Activated CD4-positive, alpha-beta T cell treated with anti-CD3 and anti-CD28 coated beads for 48 hours (primary cell): Measurements from ENCODE around the gene MXRA8.

Experiments used
- DNase-seq: peaks from one replicate; pipeline ENCODE4 v3.0.0-alpha.2; 2020

MXRA8 gene

GRCh38 chr1:1333551-1334241, 24.7 kb downstream of the MXRA8 start:
- no peak for DNase-seq

DNA sequence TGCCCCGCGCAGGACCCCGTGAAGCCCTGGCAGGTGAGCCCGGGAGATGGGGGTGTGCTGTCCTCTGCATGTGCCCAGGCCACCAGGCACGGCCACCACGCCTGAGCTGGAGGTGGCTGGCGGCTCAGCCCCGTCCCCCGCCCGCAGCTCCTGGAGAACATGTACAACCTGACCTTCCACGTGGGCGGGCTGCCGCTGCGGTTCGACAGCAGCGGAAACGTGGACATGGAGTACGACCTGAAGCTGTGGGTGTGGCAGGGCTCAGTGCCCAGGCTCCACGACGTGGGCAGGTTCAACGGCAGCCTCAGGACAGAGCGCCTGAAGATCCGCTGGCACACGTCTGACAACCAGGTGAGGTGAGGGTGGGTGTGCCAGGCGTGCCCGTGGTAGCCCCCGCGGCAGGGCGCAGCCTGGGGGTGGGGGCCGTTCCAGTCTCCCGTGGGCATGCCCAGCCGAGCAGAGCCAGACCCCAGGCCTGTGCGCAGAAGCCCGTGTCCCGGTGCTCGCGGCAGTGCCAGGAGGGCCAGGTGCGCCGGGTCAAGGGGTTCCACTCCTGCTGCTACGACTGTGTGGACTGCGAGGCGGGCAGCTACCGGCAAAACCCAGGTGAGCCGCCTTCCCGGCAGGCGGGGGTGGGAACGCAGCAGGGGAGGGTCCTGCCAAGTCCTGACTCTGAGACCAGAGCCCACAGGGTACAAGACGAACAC, 25.4 kb downstream of the MXRA8 start:
- DNase-seq = no peak

- no peak for DNase-seq
These were observed 26.2 kb downstream of the MXRA8 start for GRCh38 chr1:1332031-1332755.

DNA sequence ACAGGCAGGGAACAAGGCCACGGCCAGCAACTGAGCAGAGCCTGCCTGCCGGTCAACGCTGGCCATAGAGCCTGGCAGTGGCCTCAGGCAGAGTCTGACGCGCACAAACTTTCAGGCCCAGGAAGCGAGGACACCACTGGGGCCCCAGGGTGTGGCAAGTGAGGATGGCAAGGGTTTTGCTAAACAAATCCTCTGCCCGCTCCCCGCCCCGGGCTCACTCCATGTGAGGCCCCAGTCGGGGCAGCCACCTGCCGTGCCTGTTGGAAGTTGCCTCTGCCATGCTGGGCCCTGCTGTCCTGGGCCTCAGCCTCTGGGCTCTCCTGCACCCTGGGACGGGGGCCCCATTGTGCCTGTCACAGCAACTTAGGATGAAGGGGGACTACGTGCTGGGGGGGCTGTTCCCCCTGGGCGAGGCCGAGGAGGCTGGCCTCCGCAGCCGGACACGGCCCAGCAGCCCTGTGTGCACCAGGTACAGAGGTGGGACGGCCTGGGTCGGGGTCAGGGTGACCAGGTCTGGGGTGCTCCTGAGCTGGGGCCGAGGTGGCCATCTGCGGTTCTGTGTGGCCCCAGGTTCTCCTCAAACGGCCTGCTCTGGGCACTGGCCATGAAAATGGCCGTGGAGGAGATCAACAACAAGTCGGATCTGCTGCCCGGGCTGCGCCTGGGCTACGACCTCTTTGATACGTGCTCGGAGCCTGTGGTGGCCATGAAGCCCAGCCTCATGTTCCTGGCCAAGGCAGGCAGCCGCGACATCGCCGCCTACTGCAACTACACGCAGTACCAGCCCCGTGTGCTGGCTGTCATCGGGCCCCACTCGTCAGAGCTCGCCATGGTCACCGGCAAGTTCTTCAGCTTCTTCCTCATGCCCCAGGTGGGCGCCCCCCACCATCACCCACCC, 27.0 kb downstream of the MXRA8 start, which contains the start of gene TAS1R3:
TSS of gene TAS1R3 (plus strand) at position 213 of the 898 bp plus-strand sequence. CDS start at position 279, 66 bp downstream.
- DNase-seq = no peak

DNA sequence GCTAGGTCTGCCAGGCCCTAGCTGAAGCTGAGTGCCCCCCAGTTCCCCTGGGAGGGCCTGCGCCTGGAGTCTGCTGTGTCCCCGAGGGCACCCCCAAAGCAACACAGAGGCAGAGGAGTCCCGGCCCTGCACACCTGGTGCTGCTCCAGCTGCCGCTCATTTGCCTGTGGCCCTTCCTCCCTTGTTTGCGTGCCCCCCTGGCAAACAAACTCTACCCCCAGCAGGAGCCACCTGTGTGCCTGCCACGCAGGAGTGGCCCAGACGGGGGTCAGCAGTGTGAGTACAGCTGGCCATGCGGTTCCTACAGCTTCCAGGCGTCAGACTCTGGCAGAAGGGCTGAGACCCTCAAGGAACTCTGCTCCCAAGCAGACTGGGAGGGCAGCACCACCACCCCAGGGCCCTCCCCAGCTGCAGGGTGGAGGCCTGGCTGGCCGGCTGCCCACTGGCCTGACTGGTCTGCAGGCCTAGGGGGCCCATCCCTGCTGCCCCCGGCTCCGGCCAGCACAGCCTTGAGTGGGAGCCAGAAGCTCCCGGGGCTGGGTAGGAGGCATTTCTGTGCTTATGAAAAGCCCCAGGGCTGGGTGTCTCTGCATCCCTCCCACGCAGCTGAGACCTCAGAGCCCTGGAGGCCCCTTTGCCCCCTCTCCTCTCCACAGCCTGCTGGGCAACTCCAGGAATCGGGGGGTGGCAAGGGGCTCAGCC, 27.8 kb downstream of the MXRA8 start:
- DNase-seq = no peak

- no peak for DNase-seq
These were observed 28.8 kb downstream of the MXRA8 start for GRCh38 chr1:1329304-1330210.

- no peak for DNase-seq
These were observed 30.1 kb downstream of the MXRA8 start for GRCh38 chr1:1328254-1328653.

DNA sequence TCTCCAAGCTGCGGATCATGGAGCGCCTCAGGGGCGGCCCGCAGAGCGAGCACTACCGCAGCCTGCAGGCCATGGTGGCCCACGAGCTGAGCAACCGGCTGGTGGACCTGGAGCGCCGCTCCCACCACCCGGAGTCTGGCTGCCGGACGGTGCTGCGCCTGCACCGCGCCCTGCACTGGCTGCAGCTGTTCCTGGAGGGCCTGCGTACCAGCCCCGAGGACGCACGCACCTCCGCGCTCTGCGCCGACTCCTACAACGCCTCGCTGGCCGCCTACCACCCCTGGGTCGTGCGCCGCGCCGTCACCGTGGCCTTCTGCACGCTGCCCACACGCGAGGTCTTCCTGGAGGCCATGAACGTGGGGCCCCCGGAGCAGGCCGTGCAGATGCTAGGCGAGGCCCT, 31.1 kb downstream of the MXRA8 start:
- no peak for DNase-seq

DNA sequence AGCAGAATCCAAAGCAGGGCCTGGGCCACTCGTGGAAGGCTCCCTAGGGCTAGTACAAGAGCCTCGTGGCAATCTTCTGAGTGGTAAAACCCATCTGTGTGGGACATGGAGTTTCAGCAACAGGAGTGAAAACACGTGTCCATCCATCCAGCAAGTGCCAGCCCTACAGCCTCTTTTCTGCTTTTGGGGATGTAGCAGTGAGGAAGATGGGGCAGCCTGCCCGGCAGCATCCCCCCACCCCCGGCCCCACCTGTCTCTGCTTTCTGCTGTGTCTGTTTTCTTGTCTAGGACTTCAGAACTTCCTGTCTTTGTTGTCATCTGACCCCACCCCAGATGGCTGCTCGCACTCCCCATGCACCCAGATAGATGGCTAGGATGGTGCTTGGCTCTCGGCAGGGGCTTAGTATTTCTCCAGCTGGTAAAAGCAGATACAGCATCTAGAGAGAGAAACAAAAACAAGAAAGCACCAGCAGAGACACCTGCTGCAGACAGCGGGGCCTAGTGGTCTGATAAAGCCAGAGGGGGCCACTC, 32.2 kb downstream of the MXRA8 start:
- no peak for DNase-seq

DNA sequence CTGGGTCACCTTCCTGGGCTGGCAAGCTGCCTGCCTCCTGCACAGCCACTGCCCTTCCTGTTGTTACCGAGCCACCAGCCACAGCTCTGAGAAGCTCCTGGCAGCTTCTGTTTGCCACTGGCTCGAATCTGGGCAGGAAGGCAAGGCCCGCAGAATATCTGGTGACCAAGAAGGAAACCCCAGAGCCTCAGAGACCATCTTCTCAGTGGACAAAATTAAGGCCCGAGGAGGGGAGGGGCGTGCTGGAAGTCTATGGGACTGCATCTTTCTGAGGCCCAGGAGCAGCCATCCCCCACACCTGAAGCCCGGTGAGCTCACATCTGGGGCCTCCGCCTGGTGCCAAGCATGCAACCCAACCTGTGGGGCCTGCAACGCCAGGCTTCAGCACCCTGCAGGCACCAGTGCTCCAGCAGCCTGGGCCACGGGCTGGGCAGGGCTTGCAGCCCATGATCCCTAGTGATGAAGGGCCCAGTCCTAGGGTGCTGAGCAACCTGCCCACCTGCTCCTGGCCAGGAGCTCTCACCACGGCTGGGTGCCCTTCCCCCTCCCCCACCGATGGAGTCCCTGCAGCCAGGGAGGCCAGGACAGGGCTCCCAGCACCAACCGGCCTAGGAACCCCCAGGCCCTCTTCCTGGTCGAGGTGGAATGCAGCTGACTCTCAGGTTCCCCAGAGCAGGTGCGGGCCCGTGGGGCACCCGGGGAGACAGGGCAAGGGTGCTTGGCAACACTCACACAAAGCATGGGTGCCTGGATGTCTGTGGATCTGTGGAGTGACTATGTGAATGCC, 32.9 kb downstream of the MXRA8 start:
- DNase-seq = no peak

GRCh38 chr1:1324524-1325287, 33.6 kb downstream of the MXRA8 start, which contains the start of the genes CPTP and INTS11:
Gene CPTP (plus strand): TSS chr1:1324802. CDS start chr1:1326911, 2,109 bp downstream.
Gene INTS11 (minus strand): TSS chr1:1324660. CDS start chr1:1324608, 52 bp downstream.
- DNase-seq = peak; percentile 98

- DNase-seq = no peak
These were observed 34.3 kb downstream of the MXRA8 start for GRCh38 chr1:1324084-1324523.

- DNase-seq = no peak
These were observed 35.4 kb downstream of the MXRA8 start for GRCh38 chr1:1322952-1323351.

DNA sequence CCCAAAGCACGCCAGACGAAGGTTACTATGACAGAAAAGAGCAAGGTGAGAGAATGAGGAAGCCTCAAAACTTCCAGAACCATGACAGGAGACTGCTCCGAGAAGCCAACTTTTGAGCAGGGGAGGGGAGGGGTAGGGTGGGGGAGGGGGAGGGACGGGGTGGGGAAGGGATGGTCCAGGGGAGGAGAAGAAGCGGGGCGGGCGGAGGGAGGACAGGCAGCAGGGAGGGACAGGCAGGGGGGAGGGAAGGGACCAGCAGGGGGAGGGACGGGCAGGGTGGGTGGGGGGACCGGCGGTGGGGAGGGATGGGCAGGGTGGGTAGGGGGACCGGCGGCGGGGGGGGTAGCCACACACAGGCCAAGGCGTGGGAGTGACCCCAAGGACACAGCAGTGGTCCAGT, 35.9 kb downstream of the MXRA8 start:
- no peak for DNase-seq

DNA sequence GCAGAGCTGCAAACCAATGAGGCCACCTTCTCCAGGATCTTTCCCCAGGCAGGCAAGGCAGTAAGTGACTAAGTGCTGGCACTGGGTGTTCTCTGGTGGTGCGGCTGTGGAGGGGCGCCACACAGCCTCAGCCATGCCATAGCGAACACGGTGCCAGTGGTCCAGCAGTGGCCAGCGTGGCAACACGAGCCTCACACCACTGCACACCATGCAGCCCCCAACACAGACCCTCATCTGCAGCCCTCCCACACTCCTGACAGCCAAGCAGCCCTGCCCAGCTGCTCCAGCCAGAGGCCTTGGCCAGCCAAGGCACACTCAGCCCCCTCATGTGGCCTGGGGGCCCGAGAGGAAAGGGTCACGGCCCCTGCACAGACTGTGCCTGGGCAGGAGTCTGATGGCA, 36.9 kb downstream of the MXRA8 start:
- no peak for DNase-seq

- DNase-seq = no peak
These were observed 37.5 kb downstream of the MXRA8 start for GRCh38 chr1:1320666-1321448.

DNA sequence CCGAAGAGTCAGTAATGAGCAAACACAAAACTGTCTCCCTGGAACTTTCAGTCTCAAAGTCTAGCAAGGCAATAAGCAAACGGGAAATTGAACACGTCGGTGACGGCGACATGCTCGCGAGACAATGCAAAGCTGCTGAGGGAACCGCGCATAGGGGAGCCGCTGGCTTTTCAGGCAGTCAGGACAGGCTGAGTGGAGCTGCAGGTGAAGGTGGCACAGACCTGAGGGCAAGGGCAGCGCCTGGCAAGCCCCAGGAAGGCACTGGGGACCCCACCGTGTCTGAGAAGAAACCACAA, 38.8 kb downstream of the MXRA8 start:
- no peak for DNase-seq
